Adrenal gland (tissue), 12 donors: ENCODE measurements around the gene ADGRF1. TPM values are rescaled to one million over a fixed set of nuclear protein-coding genes. Genes with fewer than 3 reads are reported as not detected.

Experiments
- DNase-seq, 7 donors: peaks; one replicate each; pipeline ENCODE4 v3.0.0-alpha.2; 2019 to 2020
- H3K27ac ChIP-seq, 5 donors: fragments of 200-600 bp; sonication (generic) in 4 of 5; 1 replicate in 3 of 5; 2 replicates in 2 of 5; pipeline versions ENCODE4 v1.5.1 to v1.8.0; 2016 to 2020; ENCODE audit warnings: mild to moderate bottlenecking in 1 of 5
- H3K27me3 ChIP-seq: fragments of 200-600 bp; 2 replicates; pipeline ENCODE4 v1.8.0; 2021
- H3K36me3 ChIP-seq, 2 donors: fragments of 200-600 bp; replicated peaks in 1 of 2; 1 replicate in 1 of 2; 2 replicates in 1 of 2; pipeline versions ENCODE4 v1.5.1 to v1.8.0; 2018 to 2022
- H3K4me1 ChIP-seq, 2 donors: fragments of 200-600 bp; replicated peaks in 1 of 2; 1 replicate in 1 of 2; 2 replicates in 1 of 2; pipeline versions ENCODE4 v1.5.1 to v1.8.0; 2018 to 2021
- H3K4me3 ChIP-seq, 4 donors: fragments of 200-600 bp; sonication (generic) in 3 of 4; one replicate each; pipeline ENCODE4 v1.5.1; 2016 to 2018
- H3K9me3 ChIP-seq, 3 donors: fragments of 200-600 bp; sonication (generic) in 1 of 3; replicated peaks in 1 of 3; 1 replicate in 2 of 3; 2 replicates in 1 of 3; pipeline versions ENCODE4 v1.5.1 to v1.8.0; 2016 to 2021
- CTCF ChIP-seq, 6 experiments: fragments of 450-650 bp in 4 of 6; fragments of 200-600 bp in 2 of 6; sonication (generic) in 1 of 6; IDR thresholded peaks; 1 replicate in 5 of 6; 2 replicates in 1 of 6; pipeline versions ENCODE4 v1.5.1 to v1.8.0; 2016 to 2021; ENCODE audit warnings: antibody characterized with exemption in 6 of 6, mild to moderate bottlenecking in 2 of 6, moderate library complexity in 1 of 6
- POLR2A ChIP-seq, 2 donors: fragments of 450-650 bp; IDR thresholded peaks; one replicate each; pipeline ENCODE4 v1.6.1; 2017; ENCODE audit warnings: antibody characterized with exemption in 2 of 2, mild to moderate bottlenecking in 2 of 2, moderate library complexity in 1 of 2
- WGBS, 4 donors: extraction: QIAGEN DNeasy Blood & Tissue Kit in 2 of 4; methylation state at CpG; one replicate each; pipeline versions ENCODE4 v1.1.5 to v1.1.7; 2013 to 2017; 5-methylcytosine and 5-hydroxymethylcytosine counted together
- intact Hi-C, 2 donors: fragments of 100-400 bp; cut with DNase I; formaldehyde crosslinking; loops; one replicate each; pipeline versions ENCODE4 v1.14.1 to v1.15.0; 2022 to 2023
- polyA plus RNA-seq, 3 donors: library from polyadenylated mRNA; stranded (reverse); fragments of 200-250 nt in 2 of 3; fragments of 350-450 nt in 1 of 3; fragmentation: Illumina TruSeq in 1 of 3; extraction: RNeasy Lipid Tissue Mini Kit (QIAGEN cat#74804) in 1 of 3; gene quantifications; one replicate each; pipeline ENCODE4 v1.2.3, GENCODE V29; 2013 to 2014
- total RNA-seq, 9 donors: library from RNA; depleted of rRNA in 4 of 9; stranded (reverse); fragments of >200 nt in 4 of 9; fragments of 120-200 nt in 1 of 9; fragmentation: NEBNext Ultra II Directional in 1 of 9; extraction: Animal tissue kit (Norgen Biotek cat#: 25700) in 1 of 9; gene quantifications; one replicate each; pipeline versions ENCODE4 v1.1.0 to v1.2.4, GENCODE V29; 2013 to 2023
- donor health status: healthy with polysubstance abuse.
- donor health status: Bipolar disorder and iron deficiency.
- donor health status: DM: yes; HTN: yes; CAD: no.
- donor health status: DM: no; HTN: no; CAD: no.
- donor health status: DM: no; HTN: no; CAD: no.
- donor health status: DM: yes; HTN: yes; CAD: no.

Gene ADGRF1
- total and polyA plus RNA-seq, 12 donors: under 0.01 to 0.25 (median 0.22) TPM; not detected in 7

- Histone ChIP-seq H3K4me1 (no peaks in the 10 kb centered on the region), H3K9me3 (no peaks in the 10 kb centered on the region), H3K36me3 (no peaks in the 10 kb centered on the region), H3K27ac (no peak overlapping the region), H3K27me3 (no peaks in the 10 kb centered on the region), H3K4me3 (no peak overlapping the region)
- TF ChIP-seq POLR2A (IDR thresholded peaks at IDR 0.05) (no peak), CTCF (IDR thresholded peaks at IDR 0.05) (no peak)
- intact Hi-C loops: no loop called here
- 70 to 84% (median 79%) methylated on average over 3 of the region's 3 CpGs for WGBS, 4 donors
- no peak for DNase-seq
Observed at GRCh38 chr6:47027315-47027714, 14.8 kb downstream of the ADGRF1 start.

GRCh38 chr6:47026679-47027078 lies 15.5 kb downstream of the ADGRF1 start:
- no peak for DNase-seq
- 81 to 90% (median 86%) methylated on average over 3 to 5 of the region's 5 CpGs for WGBS, 4 donors

GRCh38 chr6:47023573-47023972 lies 18.6 kb downstream of the ADGRF1 start:
- WGBS, 4 donors: 21 to 63% (median 40%) methylated on average over 1 of the region's 1 CpG
- Histone ChIP-seq H3K27me3 (no peaks in the 10 kb centered on the region), H3K36me3 (no peaks in the 10 kb centered on the region), H3K27ac (no peak overlapping the region), H3K9me3 (no peaks in the 10 kb centered on the region), H3K4me1 (no peaks in the 10 kb centered on the region), H3K4me3 (no peak overlapping the region)
- no peak for DNase-seq
- intact Hi-C loops: no loop called here
- TF ChIP-seq CTCF (IDR thresholded peaks at IDR 0.05) (no peak), POLR2A (IDR thresholded peaks at IDR 0.05) (no peak)

More at GRCh38 chr6:47026679-47027078, 15.5 kb downstream of the ADGRF1 start:
- Histone ChIP-seq H3K9me3 (no peaks in the 10 kb centered on the region), H3K36me3 (no peaks in the 10 kb centered on the region), H3K4me3 (no peak overlapping the region), H3K27me3 (no peaks in the 10 kb centered on the region), H3K27ac (no peak overlapping the region), H3K4me1 (no peaks in the 10 kb centered on the region)
- TF ChIP-seq POLR2A (IDR thresholded peaks at IDR 0.05) (no peak), CTCF (IDR thresholded peaks at IDR 0.05) (no peak)
- intact Hi-C loops: no loop called here

- TF ChIP-seq CTCF (IDR thresholded peaks at IDR 0.05) (no peak), POLR2A (IDR thresholded peaks at IDR 0.05) (no peak)
- Histone ChIP-seq H3K9me3 (no peaks in the 10 kb centered on the region), H3K27ac (no peak overlapping the region), H3K36me3 (no peaks in the 10 kb centered on the region), H3K4me1 (no peaks in the 10 kb centered on the region), H3K4me3 (no peak overlapping the region), H3K27me3 (no peaks in the 10 kb centered on the region)
- no peak for DNase-seq
- intact Hi-C loops: no loop called here
- WGBS, 4 donors: 91 to 93% (median 92%) methylated on average over 3 of the region's 3 CpGs
Observed at GRCh38 chr6:47022191-47022590, 19.9 kb downstream of the ADGRF1 start.
